PC-3 (cell line): ENCODE results near the gene TREH.
"Not testable (repeated sequence)": the region's sequence is repeated elsewhere in the genome, so short reads cannot be mapped to it uniquely, and the experiment has no call there.

Experiments used
- EZH2 ChIP-seq: fragments of 300-600 bp; sonication (generic); IDR thresholded peaks from one replicate; pipeline ENCODE4 v1.6.1; 2017; ENCODE audit warnings: antibody characterized with exemption, mild to moderate bottlenecking, low read length; ENCODE audit not compliant: unreplicated experiment
- TF ChIP-seq, protein P1 (sequence below): fragments of 300-600 bp; sonication (generic); conservative IDR thresholded peaks from 2 replicates; pipeline ENCODE4 v1.5.1; 2017; ENCODE audit warnings: antibody characterized with exemption, low read depth, mild to moderate bottlenecking, low read length

- TF ChIP-seq, protein P1, sequence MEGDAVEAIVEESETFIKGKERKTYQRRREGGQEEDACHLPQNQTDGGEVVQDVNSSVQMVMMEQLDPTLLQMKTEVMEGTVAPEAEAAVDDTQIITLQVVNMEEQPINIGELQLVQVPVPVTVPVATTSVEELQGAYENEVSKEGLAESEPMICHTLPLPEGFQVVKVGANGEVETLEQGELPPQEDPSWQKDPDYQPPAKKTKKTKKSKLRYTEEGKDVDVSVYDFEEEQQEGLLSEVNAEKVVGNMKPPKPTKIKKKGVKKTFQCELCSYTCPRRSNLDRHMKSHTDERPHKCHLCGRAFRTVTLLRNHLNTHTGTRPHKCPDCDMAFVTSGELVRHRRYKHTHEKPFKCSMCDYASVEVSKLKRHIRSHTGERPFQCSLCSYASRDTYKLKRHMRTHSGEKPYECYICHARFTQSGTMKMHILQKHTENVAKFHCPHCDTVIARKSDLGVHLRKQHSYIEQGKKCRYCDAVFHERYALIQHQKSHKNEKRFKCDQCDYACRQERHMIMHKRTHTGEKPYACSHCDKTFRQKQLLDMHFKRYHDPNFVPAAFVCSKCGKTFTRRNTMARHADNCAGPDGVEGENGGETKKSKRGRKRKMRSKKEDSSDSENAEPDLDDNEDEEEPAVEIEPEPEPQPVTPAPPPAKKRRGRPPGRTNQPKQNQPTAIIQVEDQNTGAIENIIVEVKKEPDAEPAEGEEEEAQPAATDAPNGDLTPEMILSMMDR: not testable (repeated sequence)
- TF ChIP-seq EZH2: not testable (repeated sequence)
These were observed 37.8 kb upstream of the TREH start for GRCh38 chr11:118717221-118717620.
